ENCODE results near the gene JMJD6. TPM values are rescaled to one million over a fixed set of nuclear protein-coding genes. Genes with fewer than 3 reads are reported as not detected.
"Not testable (repeated sequence)": the region's sequence is repeated elsewhere in the genome, so short reads cannot be mapped to it uniquely, and the experiment has no call there.

JMJD6 gene
- total RNA-seq, 1 donor from 2014 or later = 65.2 TPM

DNA sequence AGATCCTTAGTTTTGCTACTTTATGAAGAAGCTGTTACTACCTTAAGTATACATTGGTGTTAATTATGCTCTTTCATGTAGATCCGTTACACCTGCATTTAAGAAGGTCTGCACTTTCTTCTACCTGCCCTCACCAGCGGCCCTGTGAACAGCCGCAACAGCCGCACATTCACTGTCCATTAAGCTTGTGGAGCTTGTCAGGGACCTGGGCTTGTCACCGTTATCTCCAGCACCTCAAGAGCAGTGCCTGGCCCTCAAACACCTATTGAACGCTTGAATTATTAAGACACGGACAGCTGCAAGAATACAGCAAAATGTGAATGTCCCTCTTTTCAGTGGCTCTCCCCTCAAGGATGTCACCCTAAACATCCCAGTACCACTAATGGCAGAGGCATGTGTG, 12.6 kb downstream of the JMJD6 start:
- Histone ChIP-seq H3K4me1 (peaks cover 79% of the 10 kb centered on the region), H3K4me3 (no peak overlapping the region), H3K27ac (replicated peaks) (no peak overlapping the region), H3K27me3 (ENCODE audit: low read depth) (no peaks in the 10 kb centered on the region), H3K36me3 (peaks cover 50% of the 10 kb centered on the region), H3K9me3 (replicated peaks) (no peaks in the 10 kb centered on the region)
- no peak for TF ChIP-seq CTCF (IDR thresholded peaks at IDR 0.05; ENCODE audit: borderline replicate concordance)
- intact Hi-C loops (cut with micrococcal nuclease) = no loop called here
- no peak for DNase-seq

GRCh38 chr17:76712321-76712720, 14.1 kb downstream of the JMJD6 start:
- H3K4me3 ChIP-seq; intact Hi-C loops (cut with micrococcal nuclease); H3K9me3 ChIP-seq (replicated peaks); DNase-seq; H3K27me3 ChIP-seq (ENCODE audit: low read depth): not testable (repeated sequence)
- peak overlapping the region; percentile 95 for H3K27ac ChIP-seq (replicated peaks)
- H3K4me1 ChIP-seq = peaks cover 88% of the 10 kb centered on the region
- peaks cover 35% of the 10 kb centered on the region for H3K36me3 ChIP-seq

- TF ChIP-seq CTCF (IDR thresholded peaks at IDR 0.05; ENCODE audit: borderline replicate concordance) = no peak
- Histone ChIP-seq H3K4me1 (peaks cover 87% of the 10 kb centered on the region), H3K9me3 (replicated peaks) (no peaks in the 10 kb centered on the region), H3K36me3 (peaks cover 23% of the 10 kb centered on the region), H3K27ac (replicated peaks) (peak within 1 kb of the TSS; percentile 97), H3K4me3 (peak within 1 kb of the TSS; percentile 83), H3K27me3 (ENCODE audit: low read depth) (no peaks in the 10 kb centered on the region)
- DNase-seq = peak; percentile 81
- intact Hi-C loops (cut with micrococcal nuclease) = no loop called here
Measured at GRCh38 chr17:76710863-76711611, 15.4 kb downstream of the JMJD6 start, which contains the start of gene MXRA7. Gene MXRA7, minus strand, starts transcription at chr17:76710965. Its CDS starts 19 bp downstream, at chr17:76710946.

GRCh38 chr17:76709951-76710862, 16.2 kb downstream of the JMJD6 start:
- Histone ChIP-seq H3K4me1 (peaks cover 86% of the 10 kb centered on the region), H3K36me3 (peaks cover 14% of the 10 kb centered on the region), H3K4me3 (peak overlapping the region; percentile 83), H3K27ac (replicated peaks) (peak overlapping the region; percentile 97)
- DNase-seq; intact Hi-C loops (cut with micrococcal nuclease); H3K27me3 ChIP-seq (ENCODE audit: low read depth); H3K9me3 ChIP-seq (replicated peaks): not testable (repeated sequence)

DNA sequence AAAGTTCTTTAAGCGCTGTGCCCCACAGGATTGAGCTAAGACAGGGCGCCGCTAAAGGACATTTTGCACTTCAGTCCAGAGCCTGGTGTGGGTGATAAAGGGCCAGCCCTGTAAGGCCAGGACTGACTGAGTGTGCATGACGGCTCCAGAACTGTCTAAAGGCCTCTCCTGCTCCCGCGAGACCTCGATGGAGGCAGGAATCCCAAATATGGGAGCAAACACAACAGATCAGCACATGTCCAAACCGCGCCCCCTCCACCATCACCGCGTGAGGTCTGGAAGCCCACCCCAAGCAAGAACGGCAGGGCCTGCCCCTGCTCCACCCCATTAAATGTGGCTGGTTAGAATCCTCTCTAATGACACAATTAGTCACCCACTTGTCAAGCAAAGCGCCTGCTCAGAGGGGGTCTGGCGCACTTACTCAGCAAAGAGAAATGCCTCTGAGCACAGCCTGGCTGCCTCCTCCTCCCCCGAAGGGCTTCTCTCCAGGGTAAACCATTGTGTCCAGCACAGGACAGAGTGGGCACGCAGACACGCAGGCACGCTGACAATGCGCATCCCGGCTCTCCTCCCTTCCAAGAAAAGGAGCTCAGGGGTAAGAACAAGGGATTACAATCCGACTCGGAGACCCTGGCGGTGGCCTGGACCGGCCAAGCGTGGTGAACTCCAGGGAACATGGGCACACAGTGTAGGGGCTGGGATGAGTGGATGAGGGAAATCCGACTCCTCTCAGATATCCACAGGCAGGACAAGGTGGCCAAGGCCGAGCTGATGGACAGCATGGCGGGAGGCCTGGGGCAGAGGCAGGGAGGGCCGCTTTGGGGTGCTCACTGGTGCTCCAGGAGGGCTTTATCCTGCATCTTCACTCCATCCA, 17.1 kb downstream of the JMJD6 start:
- Histone ChIP-seq H3K27me3 (ENCODE audit: low read depth) (no peaks in the 10 kb centered on the region), H3K9me3 (replicated peaks) (no peaks in the 10 kb centered on the region), H3K4me1 (peaks cover 85% of the 10 kb centered on the region), H3K36me3 (peaks cover 13% of the 10 kb centered on the region), H3K27ac (replicated peaks) (peak overlapping the region; percentile 97), H3K4me3 (peak overlapping the region; percentile 83)
- no peak for TF ChIP-seq CTCF (IDR thresholded peaks at IDR 0.05; ENCODE audit: borderline replicate concordance)
- DNase-seq = peak; percentile 92
- intact Hi-C loops (cut with micrococcal nuclease) = no loop called here

Measured in left ventricle myocardium inferior (tissue), 1 donor.